Activated CD4-positive, alpha-beta T cell treated with anti-CD3 and anti-CD28 coated beads, Interleukin-2, amount 50 U/mL, for 4 hours (primary cell): Measurements from ENCODE around the gene SLC38A5.

ENCODE experiments used
- DNase-seq, 2 experiments: peaks; one replicate each; pipeline ENCODE4 v3.0.0-alpha.2; 2020

Gene SLC38A5

DNA sequence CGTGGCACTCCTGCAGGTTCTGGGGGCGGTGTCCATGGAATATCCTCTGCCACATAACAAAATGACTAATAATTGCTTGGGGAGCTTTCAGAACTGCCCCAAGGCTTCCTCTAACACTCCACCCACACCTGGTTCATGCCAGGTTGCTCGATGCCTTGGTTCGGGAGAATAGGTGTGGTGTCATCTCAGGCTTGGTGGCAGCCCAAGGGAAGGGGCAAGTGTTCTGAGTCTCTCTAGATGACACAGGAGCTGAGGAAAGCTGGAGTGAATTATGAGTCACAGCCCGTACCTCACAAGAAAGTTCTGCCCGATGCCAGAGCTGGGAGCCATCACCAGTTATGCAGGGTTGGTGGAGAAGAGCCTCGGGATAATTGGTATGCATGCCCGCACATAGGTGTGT, 20.6 kb upstream of the SLC38A5 start:
- DNase-seq, result no peak

DNA sequence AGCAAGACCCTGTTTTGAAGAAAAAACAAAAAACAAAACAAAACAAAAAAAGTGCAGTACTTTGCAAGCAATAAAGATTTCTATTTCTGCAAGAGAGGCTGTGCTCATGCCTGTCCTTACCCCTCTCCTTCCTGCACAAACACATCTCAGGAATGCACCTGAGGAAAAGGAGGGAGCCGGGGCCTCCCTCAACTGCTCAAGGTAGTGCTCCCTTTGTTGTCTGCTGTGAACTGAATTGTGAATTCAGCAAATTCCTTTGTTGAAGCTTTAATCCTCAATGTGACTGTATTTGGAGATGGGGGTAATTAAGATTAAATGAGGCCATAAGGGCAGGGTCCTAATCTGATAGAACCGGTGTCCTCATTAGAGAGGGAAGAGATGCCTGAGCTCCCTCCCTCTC, 19.8 kb upstream of the SLC38A5 start:
- no peak for DNase-seq

GRCh38 chrX:48489296-48489695, 19.2 kb upstream of the SLC38A5 start:
- no peak for DNase-seq

DNA sequence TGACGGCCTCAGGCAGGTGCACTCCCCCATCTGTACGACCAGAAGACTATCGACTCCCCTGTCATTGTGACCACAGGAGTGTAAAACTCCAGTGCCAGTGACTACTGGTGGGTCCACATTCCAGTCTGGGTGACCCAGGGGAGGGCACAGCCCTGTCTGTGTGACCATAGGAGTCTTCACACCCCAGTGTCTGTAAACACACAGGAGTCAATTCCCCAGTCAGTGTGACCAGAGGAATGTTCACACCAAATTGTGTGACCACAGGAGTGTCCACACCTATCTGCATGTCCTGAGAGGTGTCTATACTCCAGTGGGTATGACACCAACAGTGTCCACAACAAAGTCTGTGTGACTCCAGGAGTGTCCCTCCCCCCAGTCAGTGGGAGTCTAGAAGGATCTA, 18.0 kb upstream of the SLC38A5 start:
- no peak for DNase-seq

- DNase-seq, result no peak
Observed at GRCh38 chrX:48487362-48487798, 17.3 kb upstream of the SLC38A5 start.

- no peak for DNase-seq
Observed at GRCh38 chrX:48482526-48482925, 12.5 kb upstream of the SLC38A5 start.

- no peak for DNase-seq
Observed at GRCh38 chrX:48480583-48480982, 10.5 kb upstream of the SLC38A5 start.

DNA sequence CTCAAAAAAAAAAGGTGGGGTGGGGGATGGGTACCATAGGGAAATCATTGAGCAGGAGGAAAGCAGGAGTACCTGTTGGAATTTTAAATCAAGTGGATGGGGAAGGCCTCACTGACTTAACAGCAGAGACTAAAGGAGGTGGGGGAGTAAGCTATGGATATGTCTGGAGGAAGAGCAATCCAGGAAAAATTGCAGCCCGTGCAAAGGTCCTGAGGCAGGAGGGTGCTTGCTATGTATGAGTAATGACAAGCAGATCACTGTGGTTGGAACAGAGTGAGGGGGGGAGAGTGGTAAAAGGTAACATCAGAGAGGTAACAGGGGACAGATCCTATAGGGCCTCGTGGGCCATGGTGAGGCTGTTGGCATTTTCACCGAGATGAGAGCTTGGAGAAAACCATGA, 10.1 kb upstream of the SLC38A5 start:
- DNase-seq, result no peak

DNA sequence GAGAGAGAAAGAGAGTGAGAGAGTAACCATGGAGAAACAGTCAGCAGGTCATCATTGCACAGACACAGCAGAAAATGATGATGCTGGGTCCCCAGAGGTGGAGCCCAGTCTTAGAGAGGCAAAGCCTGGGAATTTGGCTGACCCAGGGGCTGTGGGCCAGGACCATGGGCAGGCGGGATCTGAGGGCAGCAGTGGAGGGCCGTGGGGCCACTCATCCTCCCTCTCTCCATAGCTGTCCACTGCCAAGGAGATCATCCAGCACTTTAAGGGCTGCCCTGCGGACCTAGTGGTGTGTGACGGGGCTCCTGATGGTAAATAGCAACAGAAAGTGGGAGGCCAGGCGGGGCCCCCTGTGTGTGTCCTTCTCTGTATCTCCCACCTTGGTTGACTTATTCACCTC, 8.7 kb upstream of the SLC38A5 start:
- no peak for DNase-seq

DNA sequence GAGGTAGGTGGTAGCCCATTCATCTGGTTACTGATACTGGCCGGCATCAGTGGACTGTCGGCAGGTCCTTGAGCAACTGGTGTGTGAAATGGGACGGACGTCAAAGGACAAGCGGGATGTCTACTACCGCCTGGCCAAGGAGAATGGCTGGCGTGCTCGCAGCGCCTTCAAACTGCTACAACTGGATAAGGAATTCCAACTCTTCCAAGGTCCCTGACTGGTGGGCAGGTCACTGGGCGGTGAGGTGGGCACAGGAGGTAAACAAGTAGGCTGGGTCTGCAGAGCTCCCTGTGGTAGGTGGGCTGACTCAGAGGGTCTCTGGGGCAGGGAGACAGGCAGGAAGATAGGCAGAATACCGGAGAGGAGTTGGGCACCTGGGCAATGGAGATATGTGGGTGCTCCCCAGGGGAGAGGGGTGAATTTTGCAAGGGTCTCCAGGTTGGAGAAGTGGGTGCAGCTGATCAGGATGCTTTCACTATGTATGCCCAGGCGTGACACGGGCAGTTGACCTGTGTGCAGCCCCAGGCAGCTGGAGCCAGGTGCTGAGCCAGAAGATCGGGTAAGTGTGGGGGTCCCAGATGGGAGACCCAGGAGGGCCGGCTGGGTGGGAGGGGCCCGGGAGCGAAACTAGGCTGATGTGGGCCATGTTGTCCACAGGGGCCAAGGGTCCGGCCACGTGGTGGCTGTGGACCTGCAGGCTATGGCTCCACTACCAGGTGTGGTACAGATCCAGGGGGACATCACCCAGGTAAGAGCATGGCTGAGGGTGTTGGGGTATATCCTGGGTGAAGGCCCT, 8.1 kb upstream of the SLC38A5 start:
- DNase-seq, result no peak

GRCh38 chrX:48476919-48477318, 6.9 kb upstream of the SLC38A5 start:
- DNase-seq, result no peak

DNA sequence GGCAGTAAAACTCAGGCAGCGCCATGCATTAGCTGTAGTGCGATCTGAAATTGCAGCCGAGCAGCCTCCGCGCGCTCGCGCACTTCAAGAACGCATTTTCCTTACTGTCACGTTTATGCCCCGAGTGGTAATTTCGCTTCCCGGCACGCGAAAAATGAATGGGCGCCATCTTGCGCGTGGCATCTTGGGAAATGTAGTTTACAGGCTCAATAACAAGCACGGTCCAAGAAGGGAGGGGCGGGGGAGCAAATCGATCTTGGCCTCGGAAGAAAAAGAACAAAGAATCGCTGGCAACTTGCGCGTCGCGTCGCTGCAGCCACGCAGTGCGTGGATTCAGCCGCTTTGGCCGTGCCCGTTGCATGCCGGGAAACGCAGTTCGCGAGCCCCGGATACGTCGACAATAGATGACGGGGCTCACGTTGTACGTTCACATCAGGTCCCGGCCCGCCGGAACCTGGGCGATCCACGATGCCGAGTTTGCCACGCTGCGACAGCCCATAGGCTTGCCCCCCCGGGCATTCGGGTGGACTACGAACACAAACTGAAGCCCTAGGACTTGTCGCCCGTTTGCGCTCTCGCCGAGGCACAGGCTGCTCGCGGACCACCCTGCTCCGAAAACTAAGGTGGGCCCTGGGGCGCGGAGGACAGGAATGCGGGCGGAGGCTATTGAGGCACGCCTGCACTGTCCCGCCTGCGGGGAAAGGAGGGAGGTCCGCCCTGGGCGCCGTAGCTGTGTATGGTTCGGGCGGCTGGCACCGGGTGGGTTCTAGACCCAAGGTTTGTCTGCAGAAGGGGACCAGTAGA, 5.9 kb upstream of the SLC38A5 start, which contains the start of gene FTSJ1:
Gene FTSJ1, plus strand, starts transcription at position 426 of the 804 bp plus-strand sequence. CDS start 1,849 bp downstream, outside the sequence.
- peak; percentile 85 to 87 for DNase-seq

- no peak for DNase-seq
Observed at GRCh38 chrX:48475296-48475695, 5.2 kb upstream of the SLC38A5 start.

GRCh38 chrX:48474581-48474980, 4.5 kb upstream of the SLC38A5 start:
- DNase-seq, result no peak

DNA sequence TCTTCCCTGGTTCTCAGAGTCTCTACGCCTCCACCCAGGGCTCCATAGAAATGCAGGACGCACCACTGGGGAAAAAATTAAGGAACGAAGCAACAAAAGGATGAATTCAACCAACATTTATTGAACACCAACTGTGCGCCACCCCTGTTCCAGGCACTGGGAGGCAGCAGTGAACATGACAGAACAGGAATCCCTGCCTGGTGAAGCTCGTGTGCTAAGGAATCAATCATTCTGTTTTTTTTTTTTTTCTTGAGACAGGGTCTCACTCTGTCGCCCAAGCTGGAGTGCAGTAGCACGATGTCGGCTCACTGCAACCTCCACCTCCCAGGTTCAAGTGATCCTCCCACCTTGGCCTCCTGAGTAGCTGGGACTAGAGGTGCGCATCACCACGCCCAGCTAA, 4.1 kb upstream of the SLC38A5 start:
- DNase-seq, result no peak

GRCh38 chrX:48473704-48473990, 3.6 kb upstream of the SLC38A5 start:
- DNase-seq, result no peak

GRCh38 chrX:48472851-48473703, 3.0 kb upstream of the SLC38A5 start:
- no peak for DNase-seq

DNA sequence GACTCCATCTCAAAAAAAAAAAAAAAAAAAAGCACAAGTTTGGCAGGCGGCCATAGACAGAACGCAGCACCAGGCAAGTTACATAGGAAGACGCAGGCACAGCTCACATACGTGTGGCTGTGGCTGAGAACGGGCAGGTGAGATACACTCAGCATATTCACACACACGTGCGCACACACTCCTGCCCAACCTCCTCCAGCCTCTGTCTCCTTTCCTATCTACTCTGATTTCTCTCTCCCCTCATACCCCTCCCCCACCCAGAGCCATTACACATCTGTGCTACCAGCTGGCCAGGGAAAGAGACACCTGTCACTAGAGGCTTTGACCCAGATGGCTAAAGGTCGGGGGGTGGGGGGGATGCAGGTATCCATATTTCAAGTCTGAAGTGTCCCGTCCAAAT, 2.2 kb upstream of the SLC38A5 start:
- no peak for DNase-seq

DNA sequence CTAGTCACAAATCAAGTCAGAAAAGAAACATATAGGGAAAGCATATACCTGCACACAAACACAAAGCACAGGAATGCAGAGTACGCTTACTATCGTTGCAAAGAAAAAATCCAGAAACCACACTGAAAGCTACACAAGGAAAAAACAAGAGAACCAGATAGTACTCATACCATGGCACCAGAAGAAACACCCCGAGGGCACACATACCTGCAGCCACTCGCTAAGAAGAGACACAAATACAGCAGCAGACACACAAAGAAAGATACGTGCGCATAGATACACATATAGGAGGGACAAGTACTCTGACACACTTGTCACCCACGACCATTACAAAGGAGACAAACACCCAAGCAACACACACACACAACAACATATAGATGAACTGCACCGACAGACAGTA, 1.4 kb upstream of the SLC38A5 start:
- DNase-seq, result no peak

DNA sequence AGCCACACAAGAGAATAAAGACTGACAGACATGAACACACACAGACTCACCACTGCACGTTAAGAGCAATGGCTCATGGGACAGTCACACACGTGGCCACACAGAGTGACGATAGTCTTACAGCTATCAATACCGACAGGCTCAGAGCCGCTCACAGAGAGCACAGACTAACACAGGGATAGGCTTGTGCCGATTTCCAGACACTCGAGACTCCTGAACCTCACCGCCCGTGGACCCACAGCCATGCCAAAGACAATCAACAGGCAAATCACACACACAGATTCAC, 716 bp upstream of the SLC38A5 start:
- DNase-seq, result no peak

GRCh38 chrX:48468693-48469691, 1.1 kb downstream of the SLC38A5 start:
- peak; percentile 35 to 42 for DNase-seq

DNA sequence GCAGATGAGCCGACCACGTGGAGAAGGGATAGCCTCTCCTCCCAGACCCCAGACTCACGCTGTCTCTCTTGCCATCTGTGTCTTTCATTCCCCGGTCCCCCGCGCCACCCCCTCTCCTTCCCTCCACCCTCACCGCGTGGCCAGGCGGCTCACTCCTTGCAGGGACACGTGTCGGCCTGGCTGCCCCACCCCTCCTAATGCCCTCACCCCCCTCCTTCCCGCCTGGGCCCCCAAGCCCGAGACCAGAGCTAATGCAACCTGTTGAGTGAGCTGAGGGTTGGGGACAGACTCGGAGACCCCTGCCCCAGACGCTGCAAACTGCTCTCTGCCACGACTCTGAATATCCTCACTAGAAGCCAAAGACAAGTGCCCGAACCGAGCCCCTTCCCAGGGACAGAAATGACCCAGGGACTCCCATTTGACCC, 1.8 kb downstream of the SLC38A5 start:
- DNase-seq, result peak; percentile 44 to 56
